OCI-LY3 (cell line): Measurements from ENCODE around the gene LAIR1.

Experiments used
- H2AFZ ChIP-seq: fragments of 200-600, 300-600 bp; shearing (Covaris generic); 2 replicates; pipeline ENCODE4 v1.6.0; 2014; ENCODE audit warnings: antibody characterized with exemption, low read depth, low read length
- H3K27ac ChIP-seq: fragments of 200-600, 300-600 bp; sonication (generic); 2 replicates; pipeline ENCODE4 v1.5.1; 2014; ENCODE audit warnings: mild to moderate bottlenecking, low read length, moderate library complexity, mixed read lengths
- H3K27me3 ChIP-seq: fragments of 200-600, 300-600 bp; sonication (generic); 2 replicates; pipeline ENCODE4 v1.6.1; 2014; ENCODE audit warnings: low read depth, low read length, mixed read lengths
- H3K36me3 ChIP-seq: fragments of 200-600, 300-600 bp; sonication (generic); replicated peaks from 2 replicates; pipeline ENCODE3; 2014; ENCODE audit warnings: low read depth, low read length, mixed read lengths
- H3K4me1 ChIP-seq: fragments of 300-600, 200-600 bp; sonication (generic); 2 replicates; pipeline ENCODE4 v1.6.1; 2014; ENCODE audit warnings: low read length, mixed read lengths
- H3K4me2 ChIP-seq: fragments of 200-600, 300-600 bp; sonication (generic); 2 replicates; pipeline ENCODE4 v1.6.1; 2014; ENCODE audit warnings: low read length, mixed read lengths
- H3K4me3 ChIP-seq: fragments of 300-600, 200-600 bp; sonication (generic); 2 replicates; pipeline ENCODE4 v1.5.1; 2014; ENCODE audit warnings: antibody characterized with exemption, mild to moderate bottlenecking, low read length, moderate library complexity
- H3K79me2 ChIP-seq: fragments of 300-600, 200-600 bp; shearing (Covaris generic); 2 replicates; pipeline ENCODE4 v1.6.1; 2014; ENCODE audit warnings: mild to moderate bottlenecking, low read length, mixed read lengths
- H3K9ac ChIP-seq: fragments of 300-600, 200-600 bp; shearing (Covaris generic); 2 replicates; pipeline ENCODE4 v1.6.0; 2014; ENCODE audit warnings: mild to moderate bottlenecking, low read length, moderate library complexity
- H3K9me3 ChIP-seq: fragments of 200-600, 300-600 bp; shearing (Covaris generic); 2 replicates; pipeline ENCODE4 v1.6.1; 2014; ENCODE audit warnings: low read length, mixed read lengths; ENCODE audit not compliant: insufficient read depth
- H4K20me1 ChIP-seq: fragments of 200-600, 300-600 bp; sonication (generic); 2 replicates; pipeline ENCODE4 v1.6.1; 2016; ENCODE audit warnings: low read length, mixed read lengths; ENCODE audit not compliant: insufficient read depth
- CTCF ChIP-seq: fragments of 200-600, 300-600 bp; sonication (generic); IDR thresholded peaks from 2 replicates; pipeline ENCODE4 v1.5.1; 2014; ENCODE audit warnings: antibody characterized with exemption, low read length, low read depth
- EZH2phosphoT487 ChIP-seq: fragments of 200-600 bp; shearing (Covaris generic); IDR thresholded peaks from 2 replicates; pipeline ENCODE4 v1.6.1; 2018; ENCODE audit warnings: antibody characterized with exemption, mixed run types, low read depth

LAIR1 gene

GRCh38 chr19:54392105-54392504, 27.4 kb upstream of the LAIR1 start:
- Histone ChIP-seq H3K9me3 (no peaks in the 10 kb centered on the region), H3K9ac (no peak overlapping the region), H3K4me2 (no peak overlapping the region), H4K20me1 (no peaks in the 10 kb centered on the region), H3K36me3 (no peaks in the 10 kb centered on the region), H2AFZ (no peak overlapping the region), H3K4me1 (peaks cover 23% of the 10 kb centered on the region), H3K27me3 (peaks cover 42% of the 10 kb centered on the region), H3K79me2 (no peaks in the 10 kb centered on the region), H3K27ac (no peak overlapping the region), H3K4me3 (no peak overlapping the region)
- TF ChIP-seq EZH2phosphoT487 (no peak), CTCF (no peak)

DNA sequence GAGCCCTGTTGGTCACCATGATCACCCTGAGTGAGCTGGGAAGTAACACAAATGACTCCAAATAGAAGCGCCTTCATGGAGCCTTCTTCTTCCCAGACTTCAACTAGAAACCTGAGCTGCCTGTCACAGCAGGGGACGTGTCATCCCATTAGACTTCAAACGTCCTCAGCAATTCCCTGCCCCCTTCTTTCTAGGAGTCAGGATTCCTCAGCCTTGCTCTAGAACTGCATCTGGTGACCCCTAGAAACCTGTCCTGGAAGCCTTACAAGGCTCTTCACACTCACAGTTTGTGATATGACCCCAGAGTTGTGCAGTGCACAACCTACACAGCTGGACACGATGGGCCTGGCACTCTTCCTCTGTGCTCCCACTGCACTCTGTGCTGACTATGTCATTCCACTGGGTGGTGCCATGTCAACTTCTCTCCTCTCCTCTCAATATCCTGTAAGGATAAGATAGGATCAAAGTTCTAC, 26.9 kb upstream of the LAIR1 start:
- no peak overlapping the region for H3K4me2 ChIP-seq
- H3K79me2 ChIP-seq = no peaks in the 10 kb centered on the region
- TF ChIP-seq EZH2phosphoT487 = no peak
- TF ChIP-seq CTCF = no peak
- peaks cover 23% of the 10 kb centered on the region for H3K4me1 ChIP-seq
- H3K9ac ChIP-seq = no peak overlapping the region
- peaks cover 44% of the 10 kb centered on the region for H3K27me3 ChIP-seq
- no peaks in the 10 kb centered on the region for H3K9me3 ChIP-seq
- no peak overlapping the region for H3K4me3 ChIP-seq
- no peak overlapping the region for H3K27ac ChIP-seq
- H3K36me3 ChIP-seq = no peaks in the 10 kb centered on the region
- no peak overlapping the region for H2AFZ ChIP-seq
- H4K20me1 ChIP-seq = no peaks in the 10 kb centered on the region

DNA sequence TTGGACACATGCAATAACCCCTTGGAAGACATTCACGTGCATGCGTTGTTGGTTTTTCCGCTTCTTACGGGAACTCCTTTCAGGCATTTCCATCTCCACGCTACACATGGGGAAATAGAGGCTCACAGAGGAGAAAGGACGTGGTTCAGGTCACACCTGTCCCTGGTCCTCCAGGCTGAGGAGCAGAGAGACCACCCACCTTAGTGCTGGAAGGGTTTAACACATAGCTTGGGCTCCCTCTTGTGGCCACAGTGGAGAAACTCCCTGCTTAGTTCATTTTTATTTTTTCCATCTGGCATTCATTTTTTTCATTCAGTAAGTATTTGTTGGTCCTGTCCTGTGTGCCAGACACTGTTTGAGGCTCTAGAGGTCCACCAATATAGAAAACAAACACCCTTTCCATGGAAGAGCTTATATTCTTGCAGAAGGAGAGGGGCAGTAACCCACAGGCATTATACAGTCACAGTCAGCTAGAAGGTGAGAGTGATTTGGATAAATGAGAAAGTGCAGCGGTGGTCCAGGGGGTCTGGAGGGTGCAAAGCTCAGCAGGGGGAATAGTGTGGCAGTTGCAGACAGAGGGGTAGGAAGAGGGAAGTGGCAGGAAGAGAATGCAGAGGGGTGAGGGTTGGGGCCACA, 26.3 kb upstream of the LAIR1 start:
- Histone ChIP-seq H4K20me1 (no peaks in the 10 kb centered on the region), H3K4me3 (no peak overlapping the region), H3K9ac (no peak overlapping the region), H2AFZ (no peak overlapping the region), H3K9me3 (no peaks in the 10 kb centered on the region), H3K27me3 (peaks cover 46% of the 10 kb centered on the region), H3K4me1 (peaks cover 23% of the 10 kb centered on the region), H3K4me2 (no peak overlapping the region), H3K27ac (no peak overlapping the region), H3K79me2 (no peaks in the 10 kb centered on the region), H3K36me3 (no peaks in the 10 kb centered on the region)
- peak; percentile 97 for TF ChIP-seq CTCF
- TF ChIP-seq EZH2phosphoT487 = no peak

GRCh38 chr19:54389553-54389952, 24.8 kb upstream of the LAIR1 start:
- H3K79me2 ChIP-seq = no peaks in the 10 kb centered on the region
- peaks cover 54% of the 10 kb centered on the region for H3K27me3 ChIP-seq
- H3K36me3 ChIP-seq = no peaks in the 10 kb centered on the region
- no peaks in the 10 kb centered on the region for H4K20me1 ChIP-seq
- H3K4me2 ChIP-seq = no peak overlapping the region
- H2AFZ ChIP-seq = no peak overlapping the region
- H3K9ac ChIP-seq = no peak overlapping the region
- TF ChIP-seq EZH2phosphoT487 = no peak
- TF ChIP-seq CTCF = no peak
- H3K4me3 ChIP-seq = no peak overlapping the region
- no peak overlapping the region for H3K27ac ChIP-seq
- peaks cover 20% of the 10 kb centered on the region for H3K4me1 ChIP-seq
- no peaks in the 10 kb centered on the region for H3K9me3 ChIP-seq
